Suppressor macrophage treated with lipopolysaccharide for 4 hours (primary cell): Measurements from ENCODE around the gene TBCD.

Experiments
- DNase-seq: peaks from one replicate; pipeline ENCODE4 v3.0.0-alpha.2; 2020

The TBCD gene

DNA sequence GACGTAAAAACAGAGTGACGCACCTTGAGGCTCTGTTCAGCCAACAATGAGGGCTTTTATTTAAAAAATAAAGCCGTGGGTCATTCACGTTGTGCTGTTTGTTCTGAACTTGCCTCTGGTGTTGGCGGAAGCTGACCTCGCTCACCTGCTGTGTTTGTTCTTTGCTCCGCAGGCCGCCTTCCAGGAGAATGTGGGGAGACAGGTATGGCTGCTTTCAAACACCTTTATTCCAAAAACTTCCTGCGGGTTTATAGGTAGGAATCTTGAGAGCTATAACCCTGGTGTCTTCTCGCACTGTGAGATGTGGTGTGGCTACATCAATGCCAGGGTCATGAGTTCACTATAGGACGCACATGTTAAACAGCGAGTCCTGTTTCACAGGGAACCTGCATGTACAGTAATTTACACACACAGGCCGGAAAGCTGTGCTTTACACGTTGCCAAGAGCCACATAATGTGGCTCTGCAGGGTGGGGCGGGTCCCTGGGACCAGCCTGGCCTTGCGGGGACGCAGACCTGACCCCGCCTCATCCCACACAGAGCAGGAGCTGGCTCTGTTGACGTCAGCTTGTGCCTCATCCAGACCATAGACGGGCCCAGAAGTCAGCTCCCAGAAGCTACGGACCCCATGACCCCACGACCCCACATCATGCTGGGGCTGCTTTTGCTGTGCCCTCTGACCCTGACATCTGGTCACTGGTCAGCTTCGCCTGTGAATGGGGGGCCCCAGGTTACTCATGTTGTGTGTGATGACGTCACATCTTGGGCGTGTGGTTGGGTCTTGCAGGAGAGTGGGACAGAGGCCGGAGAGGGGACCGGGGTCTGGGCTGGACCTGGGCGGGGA, 137.9 kb downstream of the TBCD start:
- DNase-seq: no peak

- no peak for DNase-seq
Measured at GRCh38 chr17:82890339-82890730, 138.5 kb downstream of the TBCD start.

DNA sequence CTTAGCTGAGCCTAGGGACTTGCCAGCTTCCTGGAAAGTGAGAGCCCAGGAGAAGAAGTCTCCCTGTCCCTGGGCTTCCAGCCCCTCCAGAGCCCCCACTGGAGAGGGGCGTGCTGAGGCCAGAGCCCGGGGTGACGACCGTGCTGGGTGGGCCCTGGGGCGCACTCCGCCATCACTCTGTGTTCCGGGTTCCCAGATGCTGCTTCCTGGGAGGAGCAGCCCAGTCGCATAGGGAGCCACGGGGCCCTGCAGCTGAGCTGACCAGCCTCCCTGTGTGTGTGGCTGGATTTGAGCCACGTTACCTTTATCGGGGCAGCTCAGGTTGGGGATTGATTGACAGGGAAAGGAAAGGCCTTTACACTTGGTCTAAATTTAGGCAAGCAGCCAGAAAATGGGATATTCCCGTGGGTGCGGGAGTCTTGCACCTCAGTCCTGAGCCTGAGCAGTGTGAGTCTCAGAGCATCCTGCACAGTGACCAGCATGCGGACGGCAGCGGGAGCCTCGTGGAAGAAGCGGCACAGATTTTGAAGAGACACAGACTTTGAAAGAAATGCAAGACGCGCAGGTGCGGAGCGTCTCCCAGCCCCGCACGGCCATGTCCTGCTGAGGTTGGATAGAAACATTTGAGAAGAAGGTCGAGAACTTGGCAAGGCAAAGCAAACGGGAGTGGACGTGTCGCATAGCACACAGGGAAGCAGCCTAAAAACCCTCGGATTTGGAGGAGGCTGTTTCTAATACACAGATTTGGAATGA, 139.2 kb downstream of the TBCD start:
- no peak for DNase-seq

DNA sequence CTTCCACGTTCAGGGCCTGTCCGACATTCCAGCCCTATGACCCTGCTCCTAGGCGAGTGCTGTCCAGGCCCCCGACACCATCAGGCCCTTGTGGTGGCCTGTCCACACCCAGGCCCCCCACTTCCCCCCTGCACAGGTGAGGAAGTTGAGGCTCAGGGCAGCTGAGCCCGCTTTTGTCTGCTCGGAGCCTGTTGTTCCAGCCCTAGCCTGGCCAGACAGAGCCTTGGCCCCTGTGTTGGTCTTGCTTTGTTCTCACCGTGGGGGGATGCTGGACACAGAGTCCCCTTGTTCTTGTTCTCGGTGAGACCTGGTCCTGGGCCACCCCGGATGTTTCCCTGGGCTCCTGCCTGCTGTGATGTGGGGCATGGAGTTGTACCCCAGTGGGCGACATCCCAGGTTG, 140.0 kb downstream of the TBCD start:
- DNase-seq: no peak

DNA sequence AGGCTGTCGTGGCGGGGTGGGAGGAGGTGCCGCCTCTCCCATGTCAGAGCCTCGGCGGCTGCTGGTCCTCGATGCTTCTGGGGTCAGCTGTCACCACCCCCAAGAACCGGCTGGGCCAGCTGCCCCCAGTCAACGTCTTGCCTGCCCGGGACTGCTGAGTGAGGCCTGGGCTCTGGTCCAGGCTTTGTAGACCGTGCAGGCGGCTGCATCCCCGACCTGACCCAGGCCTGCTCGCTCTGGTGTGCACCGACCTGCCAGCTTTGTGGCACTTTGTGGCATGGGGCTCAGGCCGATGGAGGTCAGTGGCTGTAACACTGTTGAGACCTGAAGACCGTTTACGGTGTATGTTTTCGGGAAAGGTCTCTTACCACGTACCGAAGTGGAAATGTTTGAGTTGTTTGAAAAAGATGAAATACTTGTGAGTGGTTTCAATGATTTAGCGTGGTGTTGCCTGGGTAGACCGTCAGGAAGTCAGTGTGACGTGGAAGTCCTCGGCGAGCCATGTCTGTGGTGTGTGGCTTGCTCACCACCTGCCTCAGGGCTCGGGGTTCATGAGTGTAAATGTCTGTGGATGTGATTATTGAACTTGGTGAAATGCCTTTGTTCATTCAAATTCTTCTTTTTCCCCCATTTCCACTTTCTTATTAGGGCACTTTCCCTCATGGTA, 141.2 kb downstream of the TBCD start:
- DNase-seq: no peak

GRCh38 chr17:82893779-82894178, 141.9 kb downstream of the TBCD start:
- peak; percentile 36 for DNase-seq

DNA sequence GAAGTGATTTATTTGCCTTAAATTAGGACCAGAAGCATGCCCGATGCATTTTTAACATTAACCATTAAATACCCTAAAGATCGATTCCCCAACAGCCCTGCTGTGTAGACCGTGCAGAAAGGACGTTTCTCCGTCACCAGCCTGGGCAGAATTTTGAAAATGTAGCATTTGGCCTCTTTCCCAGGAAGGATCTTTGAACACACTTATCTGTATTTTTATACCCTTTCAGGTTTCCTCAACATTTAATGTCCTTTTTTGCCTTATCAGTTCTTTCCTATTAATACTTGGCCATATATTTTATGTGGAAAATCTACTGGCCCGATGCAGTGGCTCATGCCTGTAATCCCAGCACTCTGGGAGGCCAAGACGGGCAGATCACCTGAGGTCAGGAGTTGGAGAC, 142.5 kb downstream of the TBCD start:
- no peak for DNase-seq

DNA sequence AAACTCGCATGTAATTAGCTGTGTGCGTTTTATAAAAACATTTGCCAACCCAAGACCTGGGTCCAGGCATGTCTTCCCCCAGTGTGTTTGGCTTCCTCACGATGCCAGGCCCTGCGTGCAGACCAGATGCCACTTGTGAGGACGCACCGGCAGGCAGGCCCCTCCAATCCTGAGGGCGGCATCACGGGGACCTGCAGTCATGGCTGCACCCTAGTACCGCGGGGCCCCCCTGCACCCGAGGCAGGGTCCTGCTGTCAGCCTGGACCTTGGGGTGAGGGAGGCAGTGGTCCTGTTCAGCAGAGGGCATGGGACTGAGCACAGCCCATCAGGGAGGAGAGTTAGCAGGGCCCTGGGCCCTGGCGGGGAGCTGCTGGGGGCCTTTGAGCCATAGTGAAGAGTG, 143.2 kb downstream of the TBCD start:
- DNase-seq: no peak

DNA sequence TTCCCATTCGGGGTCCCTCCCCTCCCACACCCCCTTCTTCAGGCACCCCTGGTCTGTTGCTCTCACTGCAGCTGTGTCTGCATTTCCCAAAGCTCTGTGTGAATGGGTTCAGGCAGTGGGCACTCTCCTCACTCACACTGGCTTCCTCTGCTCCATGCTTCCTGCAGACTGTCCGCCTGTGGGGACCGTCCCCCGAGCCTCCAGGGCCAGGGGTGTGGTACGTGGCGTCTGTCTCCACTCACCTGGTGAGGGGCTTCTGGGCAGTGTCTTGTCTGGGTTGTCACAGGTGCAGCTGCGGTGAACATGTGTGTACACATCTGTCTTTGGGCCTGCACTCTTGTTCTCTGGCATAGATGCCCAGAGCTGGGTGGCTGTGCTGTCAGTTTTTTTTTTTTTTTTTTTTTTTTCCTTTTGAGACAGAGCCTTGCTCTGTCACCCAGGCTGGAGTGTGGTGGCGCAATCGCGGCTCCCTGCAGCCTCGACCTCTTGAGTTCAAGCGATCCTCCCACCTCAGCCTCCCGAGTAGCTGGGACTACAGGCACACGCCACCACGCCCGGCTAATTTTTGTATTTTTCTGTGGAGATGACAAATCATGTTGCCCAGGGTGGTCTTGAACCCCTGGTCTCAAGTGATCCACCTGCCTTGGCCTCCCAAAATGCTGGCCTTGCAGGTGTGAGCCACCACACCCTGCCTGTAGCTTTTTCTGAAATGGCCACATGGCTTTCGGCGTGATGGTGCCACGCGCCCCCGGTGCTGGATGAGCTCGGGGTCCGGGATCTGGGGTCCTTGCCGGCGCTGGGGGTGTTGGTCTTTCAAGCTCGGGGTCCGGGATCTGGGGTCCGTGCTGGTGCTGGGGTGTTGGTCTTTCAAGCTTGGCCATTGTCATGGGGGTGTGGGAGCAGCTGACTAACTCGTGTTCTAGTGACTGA, 144.5 kb downstream of the TBCD start:
- no peak for DNase-seq

- DNase-seq: no peak
Measured at GRCh38 chr17:82897514-82898249, 145.8 kb downstream of the TBCD start.

GRCh38 chr17:82898976-82899514, 147.2 kb downstream of the TBCD start:
- DNase-seq: no peak

GRCh38 chr17:82899941-82900340, 148.1 kb downstream of the TBCD start:
- DNase-seq: no peak

DNA sequence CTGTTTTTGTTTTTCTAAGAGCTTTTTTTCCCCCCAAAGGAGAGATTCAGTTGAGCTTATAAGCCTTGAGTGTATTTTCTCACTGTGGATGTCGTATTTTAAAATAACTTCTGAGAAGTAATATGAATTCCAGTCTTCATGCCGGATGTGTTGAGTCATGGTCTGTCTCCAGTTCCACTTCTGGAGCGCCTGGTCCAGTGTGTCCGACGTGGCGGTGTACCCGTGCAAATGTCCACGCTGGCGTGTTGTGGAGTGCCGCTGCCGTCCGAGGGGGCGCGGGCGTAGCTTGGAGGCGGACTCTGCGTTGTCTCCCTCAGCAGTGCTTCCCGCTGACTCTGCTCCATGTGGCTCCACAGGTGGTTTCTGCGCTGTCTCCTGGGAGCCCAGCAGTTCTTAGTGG, 148.9 kb downstream of the TBCD start:
- DNase-seq: no peak

DNA sequence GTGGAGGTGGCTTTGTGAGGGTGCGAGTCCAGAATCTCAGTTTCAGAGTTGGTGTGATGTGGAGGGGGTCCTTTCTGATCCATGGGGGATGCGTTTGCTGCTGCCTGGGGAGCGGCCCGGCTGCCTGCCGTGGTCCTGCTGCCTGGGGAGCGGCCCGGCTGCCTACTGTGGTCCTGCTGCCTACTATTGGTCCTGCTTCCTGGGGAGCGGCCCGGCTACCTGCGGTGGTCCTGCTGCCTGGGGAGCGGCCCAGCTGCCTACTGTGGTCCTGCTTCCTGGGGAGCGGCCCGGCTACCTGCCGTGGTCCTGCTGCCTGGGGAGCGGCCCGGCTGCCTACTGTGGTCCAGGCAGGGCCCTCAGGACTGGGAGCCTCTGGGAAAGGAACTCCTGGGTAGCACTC, 149.5 kb downstream of the TBCD start:
- no peak for DNase-seq

GRCh38 chr17:82901856-82902255, 150.0 kb downstream of the TBCD start:
- DNase-seq: no peak

DNA sequence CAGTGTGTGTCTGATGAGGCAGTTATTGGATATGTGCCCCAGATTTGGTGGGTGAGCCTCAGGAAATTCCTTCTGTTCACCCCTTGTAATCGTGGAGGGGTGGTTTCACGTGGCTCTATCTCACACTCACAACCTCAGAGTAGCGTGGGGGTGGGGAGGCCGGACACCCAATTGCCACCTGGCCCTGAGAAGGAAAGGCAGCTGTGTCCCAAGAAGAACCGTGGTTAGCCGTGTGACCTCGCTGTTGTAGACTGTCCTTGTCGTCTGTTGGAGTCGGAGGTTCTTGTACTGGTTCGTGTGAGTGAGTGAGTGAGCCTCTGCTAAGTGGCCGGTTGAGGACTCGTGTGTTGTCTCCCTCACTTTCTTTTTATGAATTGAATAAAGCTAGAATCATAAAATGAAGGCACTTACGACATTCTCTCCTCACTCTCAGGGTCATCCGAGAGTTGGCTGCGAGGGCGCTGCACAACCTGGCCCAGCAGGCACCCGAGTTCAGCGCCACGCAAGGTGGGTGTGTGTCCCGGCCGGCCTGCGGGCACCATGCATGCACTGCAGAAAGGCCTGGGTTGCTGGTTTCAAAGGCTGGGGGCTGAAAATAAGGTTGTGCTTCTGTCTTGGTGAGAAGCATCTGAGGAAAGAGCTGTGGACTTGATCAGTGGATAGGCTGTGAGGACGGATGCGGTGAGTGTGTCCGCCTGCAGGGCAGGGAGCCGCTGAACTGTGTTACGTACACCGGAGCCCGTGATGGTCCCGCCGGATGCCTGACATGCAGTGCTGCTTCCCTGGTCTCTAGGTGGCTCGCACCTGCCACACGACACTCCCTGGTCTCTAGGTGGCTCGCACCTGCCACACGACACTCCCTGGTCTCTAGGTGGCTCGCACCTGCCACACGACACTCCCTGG, 151.4 kb downstream of the TBCD start:
- no peak for DNase-seq

- no peak for DNase-seq
Measured at GRCh38 chr17:82905130-82905529, 153.3 kb downstream of the TBCD start.

GRCh38 chr17:82907797-82908542, 156.1 kb downstream of the TBCD start:
- no peak for DNase-seq

DNA sequence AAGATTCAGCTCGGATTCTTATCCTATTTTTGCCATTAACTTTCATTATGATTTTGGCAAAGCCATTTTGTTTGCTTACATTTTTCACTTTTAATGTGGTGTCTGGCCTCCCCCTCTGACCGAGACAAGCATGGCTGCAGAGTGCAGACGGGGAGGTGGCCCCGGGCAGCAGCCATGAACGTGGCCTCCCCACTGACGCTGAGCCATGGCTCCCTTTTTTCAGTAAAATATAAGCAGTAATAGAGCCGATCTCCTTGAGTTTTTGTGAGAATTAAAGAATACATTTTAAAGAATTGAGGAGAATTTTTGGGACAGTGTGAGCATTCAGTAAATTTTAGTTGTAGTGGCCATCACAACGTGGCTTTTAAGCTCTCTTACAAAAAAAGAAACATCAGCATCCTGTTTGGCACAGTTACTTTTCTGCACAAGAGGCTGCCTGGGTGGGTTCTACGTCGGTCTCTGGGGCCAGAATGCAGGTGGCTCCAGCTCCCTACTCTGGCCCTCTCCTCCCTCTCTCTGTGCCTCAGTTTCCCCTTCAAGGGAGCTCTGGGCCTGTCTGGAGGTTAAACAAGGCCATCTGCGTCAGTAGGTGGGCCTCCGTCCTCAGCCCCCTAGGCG, 156.8 kb downstream of the TBCD start:
- no peak for DNase-seq
